ENCODE results near the gene SMC1B.

SMC1B gene

GRCh38 chr22:45318558-45319323 is 94.7 kb downstream of the SMC1B start:
- no peak for DNase-seq

- DNase-seq = peak; percentile 82 to 83
These were observed 95.2 kb downstream of the SMC1B start for GRCh38 chr22:45318168-45318557.

DNA sequence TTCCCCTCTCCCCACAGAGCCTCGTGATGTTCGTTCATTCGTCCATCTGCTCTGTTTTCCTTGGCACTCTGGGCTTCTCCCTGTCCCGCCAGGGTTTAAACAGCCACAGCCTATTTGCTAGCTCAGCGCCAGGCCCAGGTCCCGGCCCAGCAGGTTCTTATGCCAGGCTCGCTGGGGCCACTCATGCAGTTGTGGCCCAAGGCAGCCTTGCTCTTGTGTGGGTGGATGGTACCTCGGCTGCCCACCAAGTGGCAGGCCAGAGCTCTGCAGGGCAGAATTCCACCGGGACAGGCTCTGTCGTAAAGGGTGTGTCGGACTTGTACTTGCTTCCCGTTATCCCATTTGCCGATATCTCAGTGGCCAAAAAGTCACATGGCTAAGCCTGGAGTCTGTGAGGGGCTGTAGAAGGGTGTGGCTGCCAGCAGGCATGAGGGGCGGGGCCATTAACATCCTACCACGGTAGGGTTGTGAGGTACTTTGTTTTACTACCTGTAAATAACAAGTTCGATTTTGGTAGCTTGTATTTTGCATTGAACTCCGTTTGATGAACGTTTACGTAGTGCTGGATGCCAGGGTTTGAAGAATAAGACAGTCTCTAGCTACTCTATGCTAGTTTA is 95.7 kb downstream of the SMC1B start:
- DNase-seq = peak; percentile 75

DNA sequence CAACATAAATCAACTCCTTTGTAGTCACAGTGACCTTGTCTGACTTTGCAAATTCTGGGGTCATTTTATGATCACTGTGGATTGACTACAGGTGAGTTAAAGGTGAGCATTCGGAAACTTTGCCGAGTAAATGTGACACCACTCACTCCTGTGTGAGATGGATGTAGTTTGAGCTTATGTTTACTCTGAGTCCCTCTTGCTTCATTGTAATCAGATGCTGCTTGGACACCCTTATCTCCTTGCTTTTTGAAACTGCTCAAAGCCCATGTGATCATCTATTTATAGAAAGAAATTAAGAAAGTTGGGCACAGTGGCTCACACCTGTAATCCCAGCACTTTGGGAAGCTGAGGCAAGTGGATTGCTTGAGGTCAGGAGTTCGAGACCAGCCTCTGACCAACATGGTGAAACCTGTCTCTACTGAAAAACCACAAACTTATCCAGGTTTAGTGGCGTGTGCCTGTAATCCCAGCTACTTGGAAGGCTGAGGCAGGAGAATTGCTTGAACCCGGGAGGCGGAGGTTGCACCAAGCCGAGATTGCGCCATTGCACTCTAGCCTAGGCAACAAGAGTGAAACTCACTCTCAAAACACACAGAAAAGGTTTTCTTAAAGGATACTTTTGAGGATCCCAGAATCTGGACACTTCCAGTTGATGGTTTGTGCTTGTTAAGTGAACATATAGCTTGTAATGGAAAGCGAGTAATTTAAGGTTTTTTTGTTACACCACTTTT is 96.4 kb downstream of the SMC1B start:
- DNase-seq = no peak

GRCh38 chr22:45314786-45315185 is 98.6 kb downstream of the SMC1B start:
- DNase-seq = no peak

GRCh38 chr22:45314054-45314721 is 99.2 kb downstream of the SMC1B start:
- DNase-seq = no peak

GRCh38 chr22:45312856-45313255 is 100.5 kb downstream of the SMC1B start:
- DNase-seq = no peak

DNA sequence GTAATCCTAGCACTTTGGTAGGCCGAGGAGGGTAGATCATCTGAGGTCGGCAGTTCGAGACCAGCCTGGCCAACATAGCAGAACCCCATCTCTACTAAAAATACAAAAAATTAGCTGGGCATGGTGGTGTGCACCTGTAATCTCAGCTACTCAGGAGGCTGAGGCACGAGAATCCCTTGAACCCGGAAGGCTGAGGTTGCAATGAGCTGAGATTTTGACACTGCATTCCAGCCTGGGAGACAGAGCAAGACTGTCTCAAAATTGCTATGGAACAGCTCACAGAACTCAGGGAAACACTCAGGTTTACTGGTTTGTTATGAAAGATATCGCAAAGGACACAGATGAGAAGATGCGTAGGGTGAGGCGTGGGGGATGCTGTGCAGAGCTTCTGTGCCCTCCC is 101.0 kb downstream of the SMC1B start:
- DNase-seq = no peak

GRCh38 chr22:45310977-45311531 is 102.3 kb downstream of the SMC1B start:
- DNase-seq = no peak

DNA sequence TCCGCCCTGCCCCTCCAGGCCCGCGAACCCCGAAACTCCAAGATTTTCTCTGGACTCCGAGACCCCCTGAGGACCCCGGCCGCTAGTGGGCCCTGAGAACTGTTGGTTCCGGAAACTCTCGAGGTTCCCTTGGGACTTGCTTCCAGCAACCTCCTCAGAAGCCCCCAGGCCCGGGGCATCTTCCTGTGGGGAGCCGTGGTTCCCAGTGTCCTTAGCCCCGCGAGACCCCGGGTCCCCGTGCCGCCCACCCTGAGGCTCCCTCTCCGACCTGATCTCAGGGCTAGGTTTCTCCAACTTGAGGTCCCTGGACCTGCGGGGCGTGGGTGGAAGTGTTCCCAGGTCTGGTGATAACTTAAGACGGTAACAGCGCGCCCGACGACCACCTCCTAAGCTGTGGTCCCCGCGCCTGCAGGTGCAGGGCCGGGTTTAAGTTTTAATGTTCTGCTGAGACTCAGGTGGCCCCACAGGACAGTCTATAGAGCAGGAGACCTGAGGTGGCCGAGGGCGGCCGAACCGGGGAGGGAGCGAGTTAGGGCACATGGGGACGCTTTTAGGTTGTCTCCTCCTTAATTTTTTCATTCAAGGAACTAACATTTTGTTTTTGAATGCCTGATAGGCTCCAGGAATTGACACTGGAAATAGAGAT is 102.9 kb downstream of the SMC1B start:
- DNase-seq = no peak

DNA sequence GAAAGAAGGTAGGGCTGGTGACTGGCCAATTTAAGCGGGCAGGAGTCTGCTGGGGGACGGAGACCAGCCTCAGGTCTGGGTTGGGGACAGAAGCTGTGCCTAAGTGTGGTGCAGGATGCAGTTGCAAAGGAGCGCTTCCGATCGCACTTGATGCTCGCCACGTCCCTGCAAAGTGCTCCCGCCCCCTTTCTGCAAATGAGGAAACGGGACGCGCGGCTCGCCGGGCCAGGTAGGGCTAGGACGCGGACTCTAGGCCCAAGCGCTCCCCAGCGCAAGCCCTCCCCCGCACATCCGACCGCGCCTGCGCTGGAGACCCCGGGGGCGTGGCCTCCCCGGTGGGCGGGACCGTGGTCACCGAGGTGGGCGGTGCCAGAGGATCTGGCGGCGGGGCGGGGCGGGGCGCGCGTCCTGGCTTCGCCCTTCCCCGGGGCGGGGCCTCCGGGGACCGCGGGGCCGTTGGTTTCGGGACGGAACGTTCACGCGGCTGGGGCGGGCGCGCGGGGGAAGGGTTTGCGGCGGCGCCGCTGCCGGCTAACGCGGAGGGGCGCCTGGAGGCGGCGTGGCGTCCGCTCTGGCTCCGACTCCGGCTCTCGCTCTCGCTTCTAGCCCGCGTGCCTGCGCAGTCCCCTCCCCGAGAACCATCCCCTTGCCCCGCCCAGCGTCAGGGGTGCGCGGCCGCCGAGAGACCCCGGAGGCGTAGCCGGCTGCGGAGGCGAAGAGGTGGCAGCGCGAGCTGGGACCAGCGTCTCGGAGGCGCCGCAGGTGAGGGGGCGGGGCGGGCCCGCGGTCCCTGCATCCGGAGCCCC is 103.8 kb downstream of the SMC1B start, which contains the start of gene FAM118A:
Gene FAM118A (plus strand): TSS at position 513 of the 806 bp plus-strand sequence. CDS start 12,446 bp downstream, outside the sequence.
- DNase-seq = peak; percentile 87 to 97

DNA sequence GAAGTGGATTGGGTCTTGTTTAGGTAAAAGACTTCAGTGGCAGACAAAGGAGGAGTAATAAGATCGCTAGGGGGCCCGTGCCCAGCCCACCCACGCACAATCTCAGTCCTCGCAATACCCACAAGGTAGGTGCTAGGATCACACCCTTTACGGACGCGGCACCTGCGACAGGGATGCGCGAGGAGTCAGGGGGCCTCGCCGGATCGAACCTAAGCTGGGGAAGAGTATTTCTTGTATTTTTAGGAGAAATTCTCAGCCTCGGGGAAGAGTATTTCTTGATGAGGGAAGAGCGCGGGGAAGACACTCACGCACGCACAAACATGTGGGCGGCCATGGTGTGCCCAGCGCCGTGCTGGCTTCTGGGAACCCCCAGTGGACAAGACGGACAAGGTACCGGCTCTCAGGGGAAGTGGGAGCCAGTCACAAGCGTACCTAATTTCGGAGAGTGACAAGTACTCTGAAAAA is 104.4 kb downstream of the SMC1B start:
- DNase-seq = peak in 1 of 2 experiments; percentile 48

DNA sequence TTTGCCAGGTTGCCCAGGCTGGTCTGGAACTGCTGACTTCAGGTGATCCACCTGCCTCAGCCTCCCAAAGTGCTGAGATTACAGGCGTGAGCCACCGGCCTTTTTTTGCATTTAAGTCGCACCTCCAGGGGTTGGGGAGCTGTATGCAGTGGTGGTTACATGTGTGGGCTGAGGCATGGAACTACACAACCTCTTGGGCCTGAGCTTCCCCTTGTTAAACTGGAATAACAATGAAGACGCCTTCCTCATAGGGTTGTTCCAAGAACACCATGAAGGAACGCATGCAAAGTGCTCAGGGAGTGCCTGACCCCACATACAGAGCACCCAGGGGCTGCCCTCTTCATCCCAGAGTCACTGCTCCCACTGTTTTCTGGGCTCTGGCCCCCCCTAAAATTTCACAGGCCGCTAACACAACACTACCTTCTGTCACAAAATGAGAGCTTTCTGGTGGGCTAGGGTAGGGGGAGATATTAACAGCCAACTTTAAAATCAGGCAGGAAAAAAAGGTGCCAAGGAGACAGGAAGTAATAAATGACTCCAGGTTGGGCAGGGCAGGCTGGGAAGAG is 104.9 kb downstream of the SMC1B start:
- no peak for DNase-seq

DNA sequence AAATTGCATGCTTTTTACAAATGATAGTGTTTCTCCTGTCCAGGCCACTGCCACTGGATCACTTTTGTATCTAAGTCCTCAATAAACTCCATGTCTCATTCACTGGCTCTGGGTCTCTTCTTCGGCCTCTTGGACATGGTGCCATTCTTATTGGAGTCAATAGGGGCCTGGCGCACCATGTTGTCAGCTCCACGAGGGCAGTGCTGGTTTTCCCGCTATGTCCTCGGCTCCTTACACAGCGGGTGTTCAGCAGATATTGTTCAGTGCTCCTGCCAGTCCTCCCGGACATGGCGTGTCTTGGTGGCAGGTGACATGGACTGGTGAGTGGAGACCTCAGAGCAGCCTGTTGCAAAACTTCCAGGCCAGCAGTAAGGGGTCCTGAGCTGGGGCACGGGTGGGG is 107.3 kb downstream of the SMC1B start:
- no peak for DNase-seq

GRCh38 chr22:45305456-45306075 is 107.8 kb downstream of the SMC1B start:
- no peak for DNase-seq

GRCh38 chr22:45304971-45305370 is 108.4 kb downstream of the SMC1B start:
- DNase-seq = no peak

DNA sequence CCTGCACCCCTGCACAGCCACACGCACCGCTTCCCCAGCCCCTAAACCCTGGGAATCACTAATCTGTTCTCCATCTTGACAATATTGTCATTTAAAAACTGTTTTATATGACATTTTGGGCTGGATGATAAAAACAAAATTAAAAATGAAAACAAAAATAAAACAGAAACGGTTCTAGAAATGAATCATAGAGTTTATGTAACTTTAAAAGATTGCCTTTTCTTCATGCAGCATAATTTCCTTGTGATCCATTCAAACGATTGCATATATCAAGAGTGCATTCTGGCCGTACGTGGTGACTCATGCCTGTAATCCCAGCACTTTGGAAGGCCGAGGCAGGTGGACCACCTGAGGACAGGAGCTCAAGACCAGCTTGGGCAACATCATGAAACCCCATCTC is 110.2 kb downstream of the SMC1B start:
- DNase-seq = no peak

GRCh38 chr22:45302751-45303150 is 110.6 kb downstream of the SMC1B start:
- no peak for DNase-seq

- no peak for DNase-seq
These were observed 114.4 kb downstream of the SMC1B start for GRCh38 chr22:45298934-45299505.

- no peak for DNase-seq
These were observed 116.6 kb downstream of the SMC1B start for GRCh38 chr22:45296628-45297297.
